Measurements from ENCODE around the gene ATP2B1.

ATP2B1 gene

DNA sequence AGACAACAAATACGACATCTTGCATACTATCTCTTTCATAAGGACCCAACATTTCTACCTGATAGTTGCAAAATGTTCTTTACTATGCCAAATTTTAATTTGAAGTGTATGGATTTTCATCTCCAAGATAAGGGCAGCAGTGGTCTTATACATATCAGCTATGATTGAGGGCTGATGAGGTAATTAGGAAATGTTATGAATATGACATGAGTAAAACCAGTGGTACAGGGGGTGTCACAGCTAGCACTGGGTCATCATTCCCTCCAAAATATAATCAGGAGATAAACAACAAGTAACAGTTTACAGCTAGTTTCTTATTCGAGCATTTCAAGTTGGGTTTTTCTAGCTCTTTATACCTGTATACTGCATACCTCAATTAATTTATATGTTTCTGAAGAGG lies 35.0 kb downstream of the ATP2B1 start:
- peaks cover 55% of the 10 kb centered on the region for H3K79me2 ChIP-seq (ENCODE audit: insufficient read depth, low read length)
- no peaks in the 10 kb centered on the region for H4K20me1 ChIP-seq (ENCODE audit: insufficient read depth, low read length, poor library complexity, severe bottlenecking)
- H3K27me3 ChIP-seq (ENCODE audit: insufficient read depth, low read length, poor library complexity, severe bottlenecking) = no peaks in the 10 kb centered on the region
- no peak overlapping the region for H3K4me3 ChIP-seq (ENCODE audit: low read length, poor library complexity, severe bottlenecking)
- H3K4me2 ChIP-seq (ENCODE audit: low read depth, low read length, poor library complexity, severe bottlenecking) = no peak overlapping the region
- no peak overlapping the region for H2AFZ ChIP-seq (ENCODE audit: low read length)
- no peak for TF ChIP-seq EZH2phosphoT487 (IDR thresholded peaks at IDR 0.05; ENCODE audit: borderline replicate concordance)
- TF ChIP-seq, protein P1, sequence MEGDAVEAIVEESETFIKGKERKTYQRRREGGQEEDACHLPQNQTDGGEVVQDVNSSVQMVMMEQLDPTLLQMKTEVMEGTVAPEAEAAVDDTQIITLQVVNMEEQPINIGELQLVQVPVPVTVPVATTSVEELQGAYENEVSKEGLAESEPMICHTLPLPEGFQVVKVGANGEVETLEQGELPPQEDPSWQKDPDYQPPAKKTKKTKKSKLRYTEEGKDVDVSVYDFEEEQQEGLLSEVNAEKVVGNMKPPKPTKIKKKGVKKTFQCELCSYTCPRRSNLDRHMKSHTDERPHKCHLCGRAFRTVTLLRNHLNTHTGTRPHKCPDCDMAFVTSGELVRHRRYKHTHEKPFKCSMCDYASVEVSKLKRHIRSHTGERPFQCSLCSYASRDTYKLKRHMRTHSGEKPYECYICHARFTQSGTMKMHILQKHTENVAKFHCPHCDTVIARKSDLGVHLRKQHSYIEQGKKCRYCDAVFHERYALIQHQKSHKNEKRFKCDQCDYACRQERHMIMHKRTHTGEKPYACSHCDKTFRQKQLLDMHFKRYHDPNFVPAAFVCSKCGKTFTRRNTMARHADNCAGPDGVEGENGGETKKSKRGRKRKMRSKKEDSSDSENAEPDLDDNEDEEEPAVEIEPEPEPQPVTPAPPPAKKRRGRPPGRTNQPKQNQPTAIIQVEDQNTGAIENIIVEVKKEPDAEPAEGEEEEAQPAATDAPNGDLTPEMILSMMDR (conservative IDR thresholded peaks at IDR 0.05; ENCODE audit: low read length) = no peak
- peaks cover 12% of the 10 kb centered on the region for H3K4me1 ChIP-seq (ENCODE audit: insufficient read depth, low read length, poor library complexity, severe bottlenecking)
- no peaks in the 10 kb centered on the region for H3K9me3 ChIP-seq (ENCODE audit: insufficient read depth, low read depth, low read length)
- H3K36me3 ChIP-seq (ENCODE audit: insufficient read depth, low read length) = no peaks in the 10 kb centered on the region
- no peaks in the 10 kb centered on the region for H3K9me2 ChIP-seq (replicated peaks; ENCODE audit: low read depth, low read length)
- no peak overlapping the region for H3K9ac ChIP-seq (ENCODE audit: low read depth, low read length, poor library complexity, severe bottlenecking)
- H3F3A ChIP-seq (ENCODE audit: low read depth) = no peaks in the 10 kb centered on the region

- no peaks in the 10 kb centered on the region for H4K20me1 ChIP-seq (ENCODE audit: insufficient read depth, low read length, poor library complexity, severe bottlenecking)
- no peaks in the 10 kb centered on the region for H3K36me3 ChIP-seq (ENCODE audit: insufficient read depth, low read length)
- no peaks in the 10 kb centered on the region for H3K9me3 ChIP-seq (ENCODE audit: insufficient read depth, low read depth, low read length)
- no peaks in the 10 kb centered on the region for H3K27me3 ChIP-seq (ENCODE audit: insufficient read depth, low read length, poor library complexity, severe bottlenecking)
- no peak for TF ChIP-seq EZH2phosphoT487 (IDR thresholded peaks at IDR 0.05; ENCODE audit: borderline replicate concordance)
- TF ChIP-seq, protein P1 (conservative IDR thresholded peaks at IDR 0.05; ENCODE audit: low read length) = no peak
- peaks cover 48% of the 10 kb centered on the region; the same call in 1 of the 2 replicates for H3K79me2 ChIP-seq (ENCODE audit: insufficient read depth, low read length)
- no peaks in the 10 kb centered on the region for H3K9me2 ChIP-seq (replicated peaks; ENCODE audit: low read depth, low read length)
- H2AFZ ChIP-seq (ENCODE audit: low read length) = no peak overlapping the region
- no peaks in the 10 kb centered on the region for H3F3A ChIP-seq (ENCODE audit: low read depth)
- no peak overlapping the region for H3K4me2 ChIP-seq (ENCODE audit: low read depth, low read length, poor library complexity, severe bottlenecking)
- H3K4me1 ChIP-seq (ENCODE audit: insufficient read depth, low read length, poor library complexity, severe bottlenecking) = peaks cover 10% of the 10 kb centered on the region
- H3K9ac ChIP-seq (ENCODE audit: low read depth, low read length, poor library complexity, severe bottlenecking) = no peak overlapping the region
- no peak overlapping the region for H3K4me3 ChIP-seq (ENCODE audit: low read length, poor library complexity, severe bottlenecking)
Measured at GRCh38 chr12:89672589-89672979, 36.1 kb downstream of the ATP2B1 start.

DNA sequence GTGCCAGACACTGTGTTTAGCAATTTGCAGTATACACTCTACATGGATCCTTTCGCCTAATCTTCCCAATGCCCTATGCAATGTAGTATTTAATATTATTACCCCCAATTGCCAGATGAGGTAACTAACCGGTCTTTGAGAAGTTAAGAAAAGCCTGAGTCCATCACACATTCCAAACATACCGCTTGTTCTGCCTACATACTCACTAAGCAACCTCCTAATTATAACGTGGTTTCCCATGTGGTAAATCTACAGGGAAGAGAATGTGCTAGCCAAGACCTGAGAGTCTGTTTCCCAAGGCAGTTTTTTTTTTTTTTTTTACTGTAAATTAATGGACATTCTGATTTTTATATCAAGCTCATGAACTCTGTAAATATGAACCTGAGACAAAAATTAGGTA lies 37.2 kb downstream of the ATP2B1 start:
- Histone ChIP-seq H4K20me1 (ENCODE audit: insufficient read depth, low read length, poor library complexity, severe bottlenecking) (no peaks in the 10 kb centered on the region), H3K9me2 (replicated peaks; ENCODE audit: low read depth, low read length) (no peaks in the 10 kb centered on the region), H3K27me3 (ENCODE audit: insufficient read depth, low read length, poor library complexity, severe bottlenecking) (no peaks in the 10 kb centered on the region), H3K79me2 (ENCODE audit: insufficient read depth, low read length) (peaks cover 43% of the 10 kb centered on the region; the same call in 1 of the 2 replicates), H2AFZ (ENCODE audit: low read length) (no peak overlapping the region), H3K4me1 (ENCODE audit: insufficient read depth, low read length, poor library complexity, severe bottlenecking) (peaks cover 10% of the 10 kb centered on the region), H3K36me3 (ENCODE audit: insufficient read depth, low read length) (no peaks in the 10 kb centered on the region), H3K4me3 (ENCODE audit: low read length, poor library complexity, severe bottlenecking) (no peak overlapping the region), H3K9ac (ENCODE audit: low read depth, low read length, poor library complexity, severe bottlenecking) (no peak overlapping the region), H3K4me2 (ENCODE audit: low read depth, low read length, poor library complexity, severe bottlenecking) (no peak overlapping the region), H3K9me3 (ENCODE audit: insufficient read depth, low read depth, low read length) (no peaks in the 10 kb centered on the region), H3F3A (ENCODE audit: low read depth) (no peaks in the 10 kb centered on the region)
- TF ChIP-seq EZH2phosphoT487 (IDR thresholded peaks at IDR 0.05; ENCODE audit: borderline replicate concordance) = no peak
- TF ChIP-seq, protein P1 (conservative IDR thresholded peaks at IDR 0.05; ENCODE audit: low read length) = no peak
